Astrocyte (in vitro differentiated cells and primary cell): ENCODE data around the gene RPAP3. TPM values are rescaled to one million over a fixed set of nuclear protein-coding genes. Genes with fewer than 3 reads are reported as not detected.
"Not testable (repeated sequence)": the region's sequence is repeated elsewhere in the genome, so short reads cannot be mapped to it uniquely, and the experiment has no call there.

Experiments used
- DNase-seq: peaks from one replicate; pipeline ENCODE4 v3.0.0-alpha.2; 2010; ENCODE audit warnings: low read depth
- FAIRE-seq: peaks from 2 replicates; lab custom pipeline; 2011; peaks lifted over from hg19 to GRCh38; lab: Jason Lieb, UNC
- H2AFZ ChIP-seq: 2 replicates; pipeline ENCODE4 v1.6.0; 2012; ENCODE audit warnings: low read depth, low read length, inconsistent platforms
- H3K27ac ChIP-seq: 2 replicates; pipeline ENCODE4 v1.5.1; 2011; ENCODE audit warnings: low read depth, low read length, inconsistent platforms
- H3K27me3 ChIP-seq: 2 replicates; pipeline ENCODE4 v1.6.0; 2011; ENCODE audit warnings: low read length, inconsistent platforms; ENCODE audit not compliant: insufficient read depth
- H3K36me3 ChIP-seq: 2 replicates; pipeline ENCODE4 v1.5.1; 2011; ENCODE audit warnings: low read length, inconsistent platforms; ENCODE audit not compliant: insufficient read depth
- H3K4me1 ChIP-seq: 2 replicates; pipeline ENCODE4 v1.5.1; 2011; ENCODE audit warnings: low read length, inconsistent platforms; ENCODE audit not compliant: insufficient read depth
- H3K4me2 ChIP-seq: 2 replicates; pipeline ENCODE4 v1.6.0; 2012; ENCODE audit warnings: low read length, inconsistent platforms
- H3K4me3 ChIP-seq: 2 replicates; pipeline ENCODE4 v1.5.1; 2011; ENCODE audit warnings: low read depth, mild to moderate bottlenecking, low read length, inconsistent platforms; ENCODE audit not compliant: insufficient read depth
- H3K79me2 ChIP-seq: 2 replicates; pipeline ENCODE4 v1.6.0; 2012; ENCODE audit warnings: mild to moderate bottlenecking, low read length, inconsistent platforms; ENCODE audit not compliant: insufficient read depth
- H3K9ac ChIP-seq: 2 replicates; pipeline ENCODE4 v1.6.0; 2012; ENCODE audit warnings: mild to moderate bottlenecking, low read length, inconsistent platforms
- H3K9me3 ChIP-seq: 2 replicates; pipeline ENCODE4 v1.5.1; 2012; ENCODE audit warnings: low read depth, mild to moderate bottlenecking, low read length, inconsistent platforms; ENCODE audit not compliant: insufficient read depth
- H4K20me1 ChIP-seq: 2 replicates; pipeline ENCODE4 v1.6.0; 2012; ENCODE audit warnings: low read length, inconsistent platforms; ENCODE audit not compliant: insufficient read depth
- H3K27ac Mint-ChIP-seq: one replicate; pipeline ENCODE4 v1.8.0; 2021; ENCODE audit warnings: mild to moderate bottlenecking, mixed read lengths; ENCODE audit not compliant: unreplicated experiment
- H3K27me3 Mint-ChIP-seq: one replicate; pipeline ENCODE4 v1.8.0; 2021; ENCODE audit warnings: low read depth, mixed read lengths; ENCODE audit not compliant: unreplicated experiment
- H3K36me3 Mint-ChIP-seq: one replicate; pipeline ENCODE4 v1.8.0; 2021; ENCODE audit warnings: low read depth, mixed read lengths; ENCODE audit not compliant: unreplicated experiment
- H3K4me1 Mint-ChIP-seq: one replicate; pipeline ENCODE4 v1.8.0; 2021; ENCODE audit warnings: low read depth, mixed read lengths; ENCODE audit not compliant: unreplicated experiment
- H3K4me3 Mint-ChIP-seq: one replicate; pipeline ENCODE4 v1.8.0; 2021; ENCODE audit warnings: mild to moderate bottlenecking, moderate library complexity, mixed read lengths; ENCODE audit not compliant: unreplicated experiment
- H3K9me3 Mint-ChIP-seq: one replicate; pipeline ENCODE4 v1.8.0; 2021; ENCODE audit warnings: mild to moderate bottlenecking, mixed read lengths; ENCODE audit not compliant: unreplicated experiment
- CTCF ChIP-seq: IDR thresholded peaks from 2 replicates; pipeline ENCODE4 v1.5.1; 2011; ENCODE audit warnings: low read depth, mild to moderate bottlenecking, inconsistent platforms, low read length, moderate library complexity; ENCODE audit not compliant: insufficient read depth
- EZH2 ChIP-seq: IDR thresholded peaks from 2 replicates; pipeline ENCODE4 v1.6.1; 2012; ENCODE audit warnings: mild to moderate bottlenecking, low read length, inconsistent platforms; ENCODE audit not compliant: insufficient read depth
- total RNA-seq: library from RNA; stranded (reverse); gene quantifications from 2 replicates; pipeline ENCODE4 v1.2.1, GENCODE V29; 2021

The RPAP3 gene
- total RNA-seq, 1 donor from 2014 or later: 39.2 TPM

GRCh38 chr12:47649381-47649780, 56.4 kb downstream of the RPAP3 start:
- H3K4me2 ChIP-seq: no peak overlapping the region
- no peak overlapping the region for H2AFZ ChIP-seq
- no peaks in the 10 kb centered on the region for H3K9me3 ChIP-seq
- Mint-ChIP-seq H3K36me3 (peaks cover 5% of the 10 kb centered on the region), H3K27ac (no peak overlapping the region), H3K9me3 (peaks cover 3% of the 10 kb centered on the region), H3K4me3 (no peak overlapping the region), H3K27me3 (no peaks in the 10 kb centered on the region), H3K4me1 (peaks cover 4% of the 10 kb centered on the region)
- no peak for TF ChIP-seq CTCF
- TF ChIP-seq EZH2: no peak
- peaks cover 6% of the 10 kb centered on the region for H3K4me1 ChIP-seq
- H3K27me3 ChIP-seq: no peaks in the 10 kb centered on the region
- no peak for FAIRE-seq
- H3K79me2 ChIP-seq: no peaks in the 10 kb centered on the region
- H3K36me3 ChIP-seq: peaks cover 3% of the 10 kb centered on the region
- DNase-seq: no peak
- H3K9ac ChIP-seq: no peak overlapping the region
- H3K4me3 ChIP-seq: no peak overlapping the region
- no peak overlapping the region for H3K27ac ChIP-seq
- H4K20me1 ChIP-seq: peaks cover 8% of the 10 kb centered on the region

GRCh38 chr12:47648056-47648579, 57.7 kb downstream of the RPAP3 start:
- H3K4me1 Mint-ChIP-seq: peaks cover 4% of the 10 kb centered on the region
- TF ChIP-seq CTCF: no peak
- no peak for TF ChIP-seq EZH2
- H3K9me3 Mint-ChIP-seq: peaks cover 4% of the 10 kb centered on the region
- no peak for DNase-seq
- Histone ChIP-seq H3K4me1 (peaks cover 6% of the 10 kb centered on the region), H3K27me3 (no peaks in the 10 kb centered on the region), H4K20me1 (peaks cover 8% of the 10 kb centered on the region), H3K79me2 (no peaks in the 10 kb centered on the region), H3K4me3 (no peak overlapping the region), H3K9me3 (no peaks in the 10 kb centered on the region), H3K27ac (no peak overlapping the region), H3K9ac (no peak overlapping the region), H3K4me2 (no peak overlapping the region), H3K36me3 (peaks cover 3% of the 10 kb centered on the region), H2AFZ (no peak overlapping the region)
- FAIRE-seq: no peak
- H3K36me3 Mint-ChIP-seq: peaks cover 5% of the 10 kb centered on the region
- no peak overlapping the region for H3K27ac Mint-ChIP-seq
- H3K27me3 Mint-ChIP-seq: no peaks in the 10 kb centered on the region
- H3K4me3 Mint-ChIP-seq: no peak overlapping the region

- not testable (repeated sequence) for H3K4me2 ChIP-seq, H3K4me1 ChIP-seq, H4K20me1 ChIP-seq, H3K27me3 Mint-ChIP-seq, H3K4me3 ChIP-seq, H3K4me1 Mint-ChIP-seq, DNase-seq, H3K27me3 ChIP-seq, H3K36me3 ChIP-seq, H3K4me3 Mint-ChIP-seq, H2AFZ ChIP-seq, H3K27ac ChIP-seq, H3K9me3 ChIP-seq, H3K27ac Mint-ChIP-seq, H3K79me2 ChIP-seq, H3K9ac ChIP-seq, FAIRE-seq
- Mint-ChIP-seq H3K36me3 (peaks cover 21% of the 10 kb centered on the region), H3K9me3 (peaks cover 22% of the 10 kb centered on the region)
These were observed 63.5 kb downstream of the RPAP3 start for GRCh38 chr12:47642310-47642709.
